K562 (cell line): ENCODE results near the gene GNS. TPM values are rescaled to one million over a fixed set of nuclear protein-coding genes. Genes with fewer than 3 reads are reported as not detected.
A peak's percentile ranks its signal among the peaks of the same experiment; 100 is the strongest.

ENCODE experiments used
- ARID1B ChIP-seq: fragments of 450-650 bp; IDR thresholded peaks from 2 replicates; pipeline ENCODE4 v1.6.1; 2016; ENCODE audit warnings: antibody characterized with exemption, mild to moderate bottlenecking, inconsistent platforms
- ATF3 ChIP-seq, 2 experiments: fragments of 450-650 bp in 1 of 2; sonication (generic) in 1 of 2; formaldehyde crosslinking in 1 of 2; IDR thresholded peaks in 1 of 2; conservative IDR thresholded peaks in 1 of 2; 2 replicates each; pipeline versions ENCODE4 v1.6.1 to v1.8.1; 2016 to 2023; ENCODE audit warnings: mild to moderate bottlenecking in 2 of 2, moderate library complexity in 2 of 2, inconsistent platforms in 1 of 2, missing genetic modification reagents in 1 of 2
- CBFA2T2 ChIP-seq: fragments of 450-650 bp; conservative IDR thresholded peaks from 2 replicates; pipeline ENCODE4 v1.6.1; 2017; ENCODE audit warnings: mild to moderate bottlenecking
- CCAR2 ChIP-seq: fragments of 200-400 bp; formaldehyde crosslinking; IDR thresholded peaks from 2 replicates; pipeline ENCODE4 v1.6.1; 2017; ENCODE audit warnings: mild to moderate bottlenecking, low read depth, low read length
- CXXC5 ChIP-seq: fragments of 250-450 bp; sonication (Bioruptor Pico); IDR thresholded peaks from 2 replicates; pipeline ENCODE4 v1.8.0; 2022; ENCODE audit warnings: inconsistent platforms, mild to moderate bottlenecking, moderate library complexity
- DMBX1 ChIP-seq: fragments of 250-450 bp; sonication (Bioruptor Pico); IDR thresholded peaks from 2 replicates; pipeline ENCODE4 v1.8.0; 2022; ENCODE audit warnings: inconsistent platforms, mild to moderate bottlenecking, moderate library complexity, borderline replicate concordance
- FIP1L1 ChIP-seq: fragments of 200-400 bp; formaldehyde crosslinking; IDR thresholded peaks from 2 replicates; pipeline ENCODE4 v1.6.1; 2018; ENCODE audit warnings: mild to moderate bottlenecking, low read depth, low read length; ENCODE audit not compliant: poor library complexity, severe bottlenecking
- FOXJ3 ChIP-seq: sonication (generic); formaldehyde crosslinking; IDR thresholded peaks from 2 replicates; pipeline ENCODE4 v1.4.0; 2020; ENCODE audit warnings: mild to moderate bottlenecking, missing genetic modification reagents
- HLTF ChIP-seq: fragments of 450-650 bp; IDR thresholded peaks from 2 replicates; pipeline ENCODE4 v1.6.1; 2016
- KHSRP ChIP-seq: fragments of 450-650 bp; IDR thresholded peaks from 2 replicates; pipeline ENCODE4 v1.6.1; 2017
- POLR2H ChIP-seq: IDR thresholded peaks from 2 replicates; pipeline ENCODE4 v1.6.1; 2016; ENCODE audit warnings: missing genetic modification characterization, low read depth, mild to moderate bottlenecking, control low read depth, missing compliant biosample characterization, moderate library complexity
- TAF9B ChIP-seq: fragments of 450-650 bp; IDR thresholded peaks from 2 replicates; pipeline ENCODE4 v1.6.1; 2018; ENCODE audit warnings: mild to moderate bottlenecking; ENCODE audit not compliant: partially characterized antibody
- TAL1 ChIP-seq: fragments of 450-650 bp; IDR thresholded peaks from 2 replicates; pipeline ENCODE4 v1.6.1; 2016; ENCODE audit warnings: mild to moderate bottlenecking
- ZKSCAN1 ChIP-seq: fragments of 150-350 bp; IDR thresholded peaks from 2 replicates; pipeline ENCODE4 v1.6.1; 2016; ENCODE audit warnings: low read depth, low read length
- ZMIZ1 ChIP-seq, 2 experiments: fragments of 150-350 bp in 1 of 2; IDR thresholded peaks; 2 replicates each; pipeline ENCODE4 v1.6.1; 2012 to 2016; ENCODE audit warnings: low read depth in 2 of 2, low read length in 2 of 2, mild to moderate bottlenecking in 1 of 2, moderate library complexity in 1 of 2
- ZNF583 ChIP-seq: fragments of 250-450 bp; sonication (Bioruptor Pico); IDR thresholded peaks from 2 replicates; pipeline ENCODE4 v1.4.0; 2020
- ZNF589 ChIP-seq: fragments of 200-800 bp; sonication (Bioruptor generic); IDR thresholded peaks from 2 replicates; pipeline ENCODE4 v1.6.1; 2016; ENCODE audit warnings: low read depth, missing genetic modification characterization, missing compliant biosample characterization
- ZNF695 ChIP-seq: fragments of 450-650 bp; formaldehyde crosslinking; IDR thresholded peaks from 2 replicates; pipeline ENCODE4 v1.4.0; 2020; ENCODE audit warnings: mild to moderate bottlenecking, moderate library complexity
- ZNF778 ChIP-seq: fragments of 450-650 bp; formaldehyde crosslinking; IDR thresholded peaks from 2 replicates; pipeline ENCODE4 v1.4.0; 2020; ENCODE audit warnings: mild to moderate bottlenecking, moderate library complexity
- polyA plus RNA-seq, 8 experiments: library from polyadenylated mRNA; depleted of rRNA in 4 of 8; stranded (reverse) in 5 of 8; unstranded in 3 of 8; fragments of >200 nt; fragmentation: Nextera tagmentation in 2 of 8; fragmentation: Illumina TruSeq in 1 of 8; extraction: Ambion mirVana in 2 of 8; extraction: Trizol in 1 of 8; gene quantifications; 2 replicates each; pipeline versions ENCODE4 v1.2.1 to v1.2.3, GENCODE V29; 2011 to 2014; ENCODE audit warnings: inconsistent platforms in 1 of 8, missing spikeins in 1 of 8
- total RNA-seq, 7 experiments: library from RNA; depleted of rRNA in 6 of 7; stranded (reverse); fragments of >200 nt in 6 of 7; fragmentation: Illumina TruSeq in 2 of 7; extraction: Trizol in 2 of 7; gene quantifications; 2 replicates each; pipeline versions ENCODE4 v1.2.1 to v1.2.3, GENCODE V29; 2011 to 2021; ENCODE audit warnings: low replicate concordance in 1 of 7
- TF ChIP-seq, protein P1 (sequence below): fragments of 250-450 bp; sonication (Bioruptor Pico); IDR thresholded peaks from 2 replicates; pipeline ENCODE4 v1.4.0; 2020; ENCODE audit warnings: borderline replicate concordance
- TF ChIP-seq, protein P2 (sequence below): fragments of 250-450 bp; sonication (Bioruptor Pico); IDR thresholded peaks from 2 replicates; pipeline ENCODE4 v1.8.0; 2022; ENCODE audit warnings: inconsistent platforms, mild to moderate bottlenecking, moderate library complexity, borderline replicate concordance

Gene GNS
- total and polyA plus RNA-seq, 9 of the 15 experiments (the other 6 are each of a cell fraction or from before 2014, with no cell fraction given) = 4.6 to 30.3 (median 18.9) TPM

DNA sequence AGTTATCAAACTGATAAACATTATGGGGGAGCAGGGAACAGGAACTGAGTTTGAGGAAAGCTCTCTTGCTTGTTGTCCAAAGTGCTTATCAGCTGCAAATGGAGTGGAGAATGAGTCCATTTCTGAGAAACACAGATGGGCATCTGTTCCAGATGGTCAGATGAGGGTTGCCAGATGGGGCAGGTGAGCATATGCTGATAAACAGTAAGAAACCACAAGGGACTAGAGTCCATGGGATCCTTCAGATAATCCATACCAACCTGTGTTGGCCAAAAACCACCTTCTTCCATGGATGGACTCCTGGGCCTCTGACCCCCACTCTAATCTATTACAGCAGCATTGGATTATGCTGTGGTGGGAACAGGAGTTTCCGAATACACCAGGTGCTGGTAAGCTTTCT is 38.3 kb downstream of the GNS start (continued):
- TF ChIP-seq ZMIZ1 (IDR thresholded peaks at IDR 0.05; ENCODE audit: low read depth in 2 of 2, low read length in 2 of 2) (peak in 1 of 2 experiments; percentile 57; a peak in 1 of 4 replicates), ZNF778 (CRISPR knock-in tag) (no peak), HLTF (no peak), FIP1L1 (no peak), KHSRP (0 out of 2 replicates have a peak, but pooled peaks have one; percentile 20), ATF3 (IDR thresholded peaks at IDR 0.05) (no peak), ATF3 (CRISPR knock-in tag; conservative IDR thresholded peaks at IDR 0.05) (no peak), ZNF589 (CRISPR knock-in tag) (peak; percentile 93), FOXJ3 (CRISPR knock-in tag) (no peak), ZNF583 (CRISPR knock-in tag) (peak; percentile 89), DMBX1 (peak; percentile 95), ARID1B (peak; percentile 95), TAL1 (peak; percentile 97), ZKSCAN1 (no peak), TAF9B (no peak), ZNF695 (no peak), CBFA2T2 (peak; percentile 98), CCAR2 (no peak), CXXC5 (CRISPR knock-in tag) (peak; percentile 82), POLR2H (tag) (no peak)
- TF ChIP-seq, protein P1, sequence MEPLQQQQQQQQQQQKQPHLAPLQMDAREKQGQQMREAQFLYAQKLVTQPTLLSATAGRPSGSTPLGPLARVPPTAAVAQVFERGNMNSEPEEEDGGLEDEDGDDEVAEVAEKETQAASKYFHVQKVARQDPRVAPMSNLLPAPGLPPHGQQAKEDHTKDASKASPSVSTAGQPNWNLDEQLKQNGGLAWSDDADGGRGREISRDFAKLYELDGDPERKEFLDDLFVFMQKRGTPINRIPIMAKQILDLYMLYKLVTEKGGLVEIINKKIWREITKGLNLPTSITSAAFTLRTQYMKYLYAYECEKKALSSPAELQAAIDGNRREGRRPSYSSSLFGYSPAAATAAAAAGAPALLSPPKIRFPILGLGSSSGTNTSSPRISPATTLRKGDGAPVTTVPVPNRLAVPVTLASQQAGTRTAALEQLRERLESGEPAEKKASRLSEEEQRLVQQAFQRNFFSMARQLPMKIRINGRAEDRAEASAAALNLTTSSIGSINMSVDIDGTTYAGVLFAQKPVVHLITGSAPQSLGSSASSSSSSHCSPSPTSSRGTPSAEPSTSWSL (CRISPR knock-in tag) = no peak
- TF ChIP-seq, protein P2, sequence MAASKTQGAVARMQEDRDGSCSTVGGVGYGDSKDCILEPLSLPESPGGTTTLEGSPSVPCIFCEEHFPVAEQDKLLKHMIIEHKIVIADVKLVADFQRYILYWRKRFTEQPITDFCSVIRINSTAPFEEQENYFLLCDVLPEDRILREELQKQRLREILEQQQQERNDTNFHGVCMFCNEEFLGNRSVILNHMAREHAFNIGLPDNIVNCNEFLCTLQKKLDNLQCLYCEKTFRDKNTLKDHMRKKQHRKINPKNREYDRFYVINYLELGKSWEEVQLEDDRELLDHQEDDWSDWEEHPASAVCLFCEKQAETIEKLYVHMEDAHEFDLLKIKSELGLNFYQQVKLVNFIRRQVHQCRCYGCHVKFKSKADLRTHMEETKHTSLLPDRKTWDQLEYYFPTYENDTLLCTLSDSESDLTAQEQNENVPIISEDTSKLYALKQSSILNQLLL (CRISPR knock-in tag) = no peak
